K562 (cell line): Measurements from ENCODE around the gene DNAH5. TPM values are rescaled to one million over a fixed set of nuclear protein-coding genes. Genes with fewer than 3 reads are reported as not detected.

Experiments
- ARNT ChIP-seq, 2 experiments: fragments of 450-650 bp; IDR thresholded peaks; 2 replicates each; pipeline ENCODE4 v1.6.1; 2016; ENCODE audit warnings: mild to moderate bottlenecking in 1 of 2
- LEF1 ChIP-seq: fragments of 450-650 bp; IDR thresholded peaks from 2 replicates; pipeline ENCODE4 v1.6.1; 2016; ENCODE audit warnings: mild to moderate bottlenecking
- SP1 ChIP-seq: sonication (generic); formaldehyde crosslinking; IDR thresholded peaks from 2 replicates; pipeline ENCODE4 v1.8.1; 2022; ENCODE audit warnings: mild to moderate bottlenecking, missing genetic modification reagents
- TRIM28 ChIP-seq: fragments of 450-650 bp; IDR thresholded peaks from 2 replicates; pipeline ENCODE4 v1.6.1; 2017
- ZEB2 ChIP-seq: fragments of 450-650 bp; IDR thresholded peaks from 2 replicates; pipeline ENCODE4 v1.6.1; 2016
- ZNF23 ChIP-seq: fragments of 250-450 bp; sonication (Bioruptor Pico); IDR thresholded peaks from 2 replicates; pipeline ENCODE4 v1.4.0; 2020; ENCODE audit warnings: mild to moderate bottlenecking
- ZNF384 ChIP-seq: IDR thresholded peaks from 2 replicates; pipeline ENCODE4 v1.6.1; 2012; ENCODE audit warnings: low read depth, low read length, improper control_type of control experiment
- ZNF583 ChIP-seq: fragments of 250-450 bp; sonication (Bioruptor Pico); IDR thresholded peaks from 2 replicates; pipeline ENCODE4 v1.4.0; 2020
- ZNF785 ChIP-seq: fragments of 250-450 bp; sonication (Bioruptor Pico); IDR thresholded peaks from 2 replicates; pipeline ENCODE4 v1.4.0; 2020; ENCODE audit warnings: mild to moderate bottlenecking
- polyA plus RNA-seq, 8 experiments: library from polyadenylated mRNA; depleted of rRNA in 4 of 8; stranded (reverse) in 5 of 8; unstranded in 3 of 8; fragments of >200 nt; fragmentation: Nextera tagmentation in 2 of 8; fragmentation: Illumina TruSeq in 1 of 8; extraction: Ambion mirVana in 2 of 8; extraction: Trizol in 1 of 8; gene quantifications; 2 replicates each; pipeline versions ENCODE4 v1.2.1 to v1.2.3, GENCODE V29; 2011 to 2014; ENCODE audit warnings: inconsistent platforms in 1 of 8, missing spikeins in 1 of 8
- total RNA-seq, 7 experiments: library from RNA; depleted of rRNA in 6 of 7; stranded (reverse); fragments of >200 nt in 6 of 7; fragmentation: Illumina TruSeq in 2 of 7; extraction: Trizol in 2 of 7; gene quantifications; 2 replicates each; pipeline versions ENCODE4 v1.2.1 to v1.2.3, GENCODE V29; 2011 to 2021; ENCODE audit warnings: low replicate concordance in 1 of 7
- TF ChIP-seq, protein P1 (sequence below): fragments of 450-650 bp; IDR thresholded peaks from 2 replicates; pipeline ENCODE4 v1.6.1; 2016; ENCODE audit warnings: antibody characterized with exemption
- TF ChIP-seq, protein P2 (sequence below): sonication (generic); formaldehyde crosslinking; IDR thresholded peaks from 2 replicates; pipeline ENCODE4 v1.8.1; 2023; ENCODE audit warnings: mild to moderate bottlenecking, missing genetic modification reagents
- TF ChIP-seq, protein P3 (sequence below), 2 experiments: fragments of 450-650 bp; conservative IDR thresholded peaks; 2 replicates each; pipeline ENCODE4 v1.6.1; 2017; ENCODE audit warnings: mild to moderate bottlenecking in 2 of 2, moderate library complexity in 2 of 2

Gene DNAH5
- total and polyA plus RNA-seq, 9 of the 15 experiments (the other 6 are each of a cell fraction or from before 2014, with no cell fraction given): 0.03 TPM; not detected in 8

DNA sequence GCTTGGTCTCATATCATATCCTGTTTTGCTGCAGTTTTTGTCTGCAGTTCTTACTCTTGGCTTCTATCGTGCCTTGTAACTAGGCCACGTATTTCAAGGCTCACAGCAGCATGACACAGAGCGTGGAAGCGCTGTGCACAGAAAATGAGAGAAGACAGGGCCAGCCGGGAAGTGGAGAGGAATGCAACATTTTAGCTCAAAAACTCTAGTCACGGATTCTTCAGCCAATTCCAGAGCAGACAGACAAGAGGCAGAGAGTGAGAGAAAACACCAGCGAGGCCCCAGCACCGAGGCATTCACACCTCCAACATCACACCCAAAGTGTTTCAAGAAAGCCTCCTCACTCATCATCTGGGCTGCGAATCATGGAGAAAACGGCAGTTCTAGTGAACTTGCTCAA lies 160.8 kb downstream of the DNAH5 start (continued):
- TF ChIP-seq, protein P1, sequence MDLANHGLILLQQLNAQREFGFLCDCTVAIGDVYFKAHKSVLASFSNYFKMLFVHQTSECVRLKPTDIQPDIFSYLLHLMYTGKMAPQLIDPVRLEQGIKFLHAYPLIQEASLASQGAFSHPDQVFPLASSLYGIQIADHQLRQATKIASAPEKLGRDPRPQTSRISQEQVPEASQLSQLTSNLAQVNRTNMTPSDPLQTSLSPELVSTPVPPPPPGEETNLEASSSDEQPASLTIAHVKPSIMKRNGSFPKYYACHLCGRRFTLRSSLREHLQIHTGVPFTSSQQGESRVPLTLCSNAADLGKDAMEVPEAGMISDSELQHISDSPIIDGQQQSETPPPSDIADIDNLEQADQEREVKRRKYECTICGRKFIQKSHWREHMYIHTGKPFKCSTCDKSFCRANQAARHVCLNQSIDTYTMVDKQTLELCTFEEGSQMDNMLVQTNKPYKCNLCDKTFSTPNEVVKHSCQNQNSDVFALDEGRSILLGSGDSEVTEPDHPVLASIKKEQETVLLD: no peak
- TF ChIP-seq TRIM28: no peak
- TF ChIP-seq ZNF785 (CRISPR knock-in tag): no peak
- TF ChIP-seq, protein P2, sequence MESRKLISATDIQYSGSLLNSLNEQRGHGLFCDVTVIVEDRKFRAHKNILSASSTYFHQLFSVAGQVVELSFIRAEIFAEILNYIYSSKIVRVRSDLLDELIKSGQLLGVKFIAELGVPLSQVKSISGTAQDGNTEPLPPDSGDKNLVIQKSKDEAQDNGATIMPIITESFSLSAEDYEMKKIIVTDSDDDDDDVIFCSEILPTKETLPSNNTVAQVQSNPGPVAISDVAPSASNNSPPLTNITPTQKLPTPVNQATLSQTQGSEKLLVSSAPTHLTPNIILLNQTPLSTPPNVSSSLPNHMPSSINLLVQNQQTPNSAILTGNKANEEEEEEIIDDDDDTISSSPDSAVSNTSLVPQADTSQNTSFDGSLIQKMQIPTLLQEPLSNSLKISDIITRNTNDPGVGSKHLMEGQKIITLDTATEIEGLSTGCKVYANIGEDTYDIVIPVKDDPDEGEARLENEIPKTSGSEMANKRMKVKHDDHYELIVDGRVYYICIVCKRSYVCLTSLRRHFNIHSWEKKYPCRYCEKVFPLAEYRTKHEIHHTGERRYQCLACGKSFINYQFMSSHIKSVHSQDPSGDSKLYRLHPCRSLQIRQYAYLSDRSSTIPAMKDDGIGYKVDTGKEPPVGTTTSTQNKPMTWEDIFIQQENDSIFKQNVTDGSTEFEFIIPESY (CRISPR knock-in tag): no peak
- no peak for TF ChIP-seq SP1 (CRISPR knock-in tag)
- no peak for TF ChIP-seq ZNF583 (CRISPR knock-in tag)
- TF ChIP-seq ZNF384: no peak
- TF ChIP-seq LEF1: no peak
- TF ChIP-seq, protein P3, sequence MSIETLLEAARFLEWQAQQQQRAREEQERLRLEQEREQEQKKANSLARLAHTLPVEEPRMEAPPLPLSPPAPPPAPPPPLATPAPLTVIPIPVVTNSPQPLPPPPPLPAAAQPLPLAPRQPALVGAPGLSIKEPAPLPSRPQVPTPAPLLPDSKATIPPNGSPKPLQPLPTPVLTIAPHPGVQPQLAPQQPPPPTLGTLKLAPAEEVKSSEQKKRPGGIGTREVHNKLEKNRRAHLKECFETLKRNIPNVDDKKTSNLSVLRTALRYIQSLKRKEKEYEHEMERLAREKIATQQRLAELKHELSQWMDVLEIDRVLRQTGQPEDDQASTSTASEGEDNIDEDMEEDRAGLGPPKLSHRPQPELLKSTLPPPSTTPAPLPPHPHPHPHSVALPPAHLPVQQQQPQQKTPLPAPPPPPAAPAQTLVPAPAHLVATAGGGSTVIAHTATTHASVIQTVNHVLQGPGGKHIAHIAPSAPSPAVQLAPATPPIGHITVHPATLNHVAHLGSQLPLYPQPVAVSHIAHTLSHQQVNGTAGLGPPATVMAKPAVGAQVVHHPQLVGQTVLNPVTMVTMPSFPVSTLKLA (conservative IDR thresholded peaks at IDR 0.05): no peak
- no peak for TF ChIP-seq ZNF23
- no peak for TF ChIP-seq ZEB2
- TF ChIP-seq ARNT (IDR thresholded peaks at IDR 0.05): no peak
